ENCODE data around the gene TRIM62.

GRCh38 chr1:33188572-33189275 lies 6.9 kb upstream of the TRIM62 start:
- TF ChIP-seq ZFP3 (CRISPR knock-in tag; IDR thresholded peaks at IDR 0.05) (no peak), ZNF8 (CRISPR knock-in tag; IDR thresholded peaks at IDR 0.05) (no peak), CSDC2 (CRISPR knock-in tag; IDR thresholded peaks at IDR 0.05) (no peak), PPARA (CRISPR knock-in tag; IDR thresholded peaks at IDR 0.05; ENCODE audit: borderline replicate concordance) (no peak), OSR1 (CRISPR knock-in tag; IDR thresholded peaks at IDR 0.05) (no peak), ESRRG (CRISPR knock-in tag; IDR thresholded peaks at IDR 0.05) (no peak), CREB5 (CRISPR knock-in tag; IDR thresholded peaks at IDR 0.05; ENCODE audit: low read depth) (no peak), ZFP30 (CRISPR knock-in tag; IDR thresholded peaks at IDR 0.05) (no peak), RARB (CRISPR knock-in tag; IDR thresholded peaks at IDR 0.05) (no peak), TCF4 (CRISPR knock-in tag; IDR thresholded peaks at IDR 0.05; ENCODE audit: borderline replicate concordance) (no peak), TOX (CRISPR knock-in tag; IDR thresholded peaks at IDR 0.05; ENCODE audit: borderline replicate concordance) (no peak), ARNTL (CRISPR knock-in tag; IDR thresholded peaks at IDR 0.05; ENCODE audit: borderline replicate concordance, low read depth) (no peak), CSRNP3 (CRISPR knock-in tag; IDR thresholded peaks at IDR 0.05) (no peak)
- TF ChIP-seq, protein P1, sequence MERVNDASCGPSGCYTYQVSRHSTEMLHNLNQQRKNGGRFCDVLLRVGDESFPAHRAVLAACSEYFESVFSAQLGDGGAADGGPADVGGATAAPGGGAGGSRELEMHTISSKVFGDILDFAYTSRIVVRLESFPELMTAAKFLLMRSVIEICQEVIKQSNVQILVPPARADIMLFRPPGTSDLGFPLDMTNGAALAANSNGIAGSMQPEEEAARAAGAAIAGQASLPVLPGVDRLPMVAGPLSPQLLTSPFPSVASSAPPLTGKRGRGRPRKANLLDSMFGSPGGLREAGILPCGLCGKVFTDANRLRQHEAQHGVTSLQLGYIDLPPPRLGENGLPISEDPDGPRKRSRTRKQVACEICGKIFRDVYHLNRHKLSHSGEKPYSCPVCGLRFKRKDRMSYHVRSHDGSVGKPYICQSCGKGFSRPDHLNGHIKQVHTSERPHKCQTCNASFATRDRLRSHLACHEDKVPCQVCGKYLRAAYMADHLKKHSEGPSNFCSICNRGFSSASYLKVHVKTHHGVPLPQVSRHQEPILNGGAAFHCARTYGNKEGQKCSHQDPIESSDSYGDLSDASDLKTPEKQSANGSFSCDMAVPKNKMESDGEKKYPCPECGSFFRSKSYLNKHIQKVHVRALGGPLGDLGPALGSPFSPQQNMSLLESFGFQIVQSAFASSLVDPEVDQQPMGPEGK (CRISPR knock-in tag; IDR thresholded peaks at IDR 0.05; ENCODE audit: borderline replicate concordance), result no peak
